GM18867 (cell line): ENCODE results near the gene EVX1.

Experiments
- ATAC-seq: cut with Tn5 transposase; IDR thresholded peaks from one replicate; pipeline ENCODE4 v1.9.1; 2021; ENCODE audit warnings: mild to moderate bottlenecking, moderate library complexity; ENCODE audit not compliant: unreplicated experiment

EVX1 gene

DNA sequence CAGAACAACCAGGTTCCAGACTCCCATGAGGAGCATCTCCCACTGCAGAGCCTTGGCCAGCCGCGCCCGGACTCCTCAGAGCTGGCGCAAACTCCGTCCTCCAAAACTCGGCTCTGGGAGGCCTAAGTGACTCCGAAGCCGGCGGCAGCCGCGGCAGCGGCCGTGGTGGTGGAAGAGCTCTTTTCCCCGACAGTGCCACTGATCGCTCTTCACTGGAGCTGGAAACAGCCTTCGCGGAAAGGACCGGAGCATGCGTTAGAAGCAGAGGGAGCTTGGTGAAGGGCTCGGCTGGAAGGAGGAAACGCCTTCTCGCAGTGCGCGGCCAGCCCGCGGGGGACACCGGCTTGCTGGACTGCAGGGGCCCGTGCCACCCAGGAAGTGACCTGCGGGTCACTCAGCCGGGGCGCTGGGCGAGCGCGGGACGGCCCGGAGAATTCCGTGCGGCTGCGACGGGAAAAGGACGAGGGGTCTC lies 37.7 kb upstream of the EVX1 start:
- ATAC-seq, result no peak

DNA sequence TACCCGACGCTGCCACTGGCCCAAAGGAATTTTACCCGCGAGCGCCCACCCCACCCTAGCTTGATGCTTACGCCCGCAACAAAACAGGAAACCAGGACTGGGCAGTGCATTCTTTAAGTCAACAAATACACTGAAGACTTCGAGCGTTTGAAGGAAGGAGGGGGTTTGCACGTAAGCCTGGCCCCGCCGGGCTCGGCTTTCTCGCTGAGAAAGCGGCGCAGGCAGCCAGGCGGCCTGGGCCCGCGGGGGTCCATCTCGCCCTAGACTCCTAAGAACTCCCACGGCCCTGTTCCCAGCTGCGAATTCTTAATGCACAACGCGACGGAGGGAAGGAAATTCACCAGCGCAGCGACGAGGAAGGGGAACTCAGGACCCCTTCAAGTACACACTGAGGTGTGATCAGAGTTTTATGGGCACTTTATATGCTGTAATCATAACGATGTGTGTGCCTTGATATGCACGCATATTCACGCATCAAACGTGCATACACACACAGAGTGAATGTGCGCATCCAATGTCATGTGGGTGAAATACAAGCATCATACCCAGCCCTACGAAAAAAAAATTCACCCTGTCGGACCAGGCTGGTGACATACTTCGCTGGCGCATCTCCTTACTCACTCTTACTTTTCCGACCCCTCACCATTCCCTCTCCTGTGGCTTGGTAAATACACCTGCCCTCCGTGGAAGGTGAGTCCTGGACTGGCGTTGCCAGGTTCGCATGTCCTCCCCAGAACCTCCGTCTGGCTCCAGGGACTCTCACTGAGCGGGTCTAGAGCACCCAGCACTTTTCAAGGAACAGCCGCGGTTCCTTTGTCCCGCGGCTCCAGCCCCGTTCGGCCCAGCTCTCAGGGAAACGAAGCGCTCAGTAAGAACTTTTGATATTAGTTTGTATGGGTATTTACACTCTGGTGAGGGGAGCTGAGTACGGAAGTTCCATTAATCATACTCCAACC lies 37.0 kb upstream of the EVX1 start:
- no peak for ATAC-seq

DNA sequence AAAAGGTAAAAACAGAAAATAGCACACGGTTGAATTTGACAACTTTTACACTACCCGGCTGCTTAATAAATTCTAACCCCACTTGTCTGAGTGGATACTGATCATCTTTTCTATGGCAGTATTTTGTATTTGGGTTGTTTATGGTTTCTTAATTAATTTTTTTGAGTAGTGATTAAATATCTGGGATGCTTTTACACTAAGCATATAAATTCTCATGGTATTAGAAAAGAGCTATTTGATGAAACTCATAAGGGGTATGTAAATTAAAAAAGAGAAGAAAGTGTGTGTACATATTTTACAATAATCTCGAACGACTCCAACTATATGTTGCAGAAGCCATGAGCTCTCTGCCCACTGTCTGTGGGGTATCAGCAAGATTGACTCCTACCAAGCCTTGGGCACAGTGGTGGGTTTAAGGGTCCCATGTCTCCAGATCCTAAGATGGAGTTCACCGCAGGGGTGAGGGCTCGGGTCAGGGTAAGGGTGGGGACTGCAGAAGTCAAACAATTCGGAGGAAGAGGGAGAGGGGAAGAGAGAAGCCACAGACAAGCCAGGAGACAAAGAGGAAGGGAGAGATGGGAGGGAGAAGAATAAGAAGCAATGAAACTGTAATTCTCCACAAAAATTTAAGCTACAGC lies 35.1 kb upstream of the EVX1 start:
- ATAC-seq, result no peak

DNA sequence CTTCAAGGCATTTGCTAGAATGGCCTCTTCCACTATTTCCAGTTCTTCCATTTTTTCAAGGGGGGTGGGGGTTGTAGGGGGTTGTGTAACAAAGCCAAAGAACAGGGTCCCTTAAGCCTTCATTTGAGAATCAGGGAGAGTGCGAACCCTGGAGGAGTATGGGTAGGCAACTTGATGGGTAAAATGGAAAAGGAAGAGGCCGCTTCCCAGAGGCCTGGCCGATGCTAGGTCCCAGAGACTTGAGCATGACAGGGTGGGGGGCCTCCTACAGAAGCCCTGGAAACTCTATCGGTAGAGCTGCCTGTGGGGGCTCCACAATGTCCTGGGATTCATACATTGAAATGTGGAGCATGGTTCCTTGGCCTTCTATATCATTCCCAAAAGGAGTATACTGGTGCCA lies 33.6 kb upstream of the EVX1 start:
- no peak for ATAC-seq

DNA sequence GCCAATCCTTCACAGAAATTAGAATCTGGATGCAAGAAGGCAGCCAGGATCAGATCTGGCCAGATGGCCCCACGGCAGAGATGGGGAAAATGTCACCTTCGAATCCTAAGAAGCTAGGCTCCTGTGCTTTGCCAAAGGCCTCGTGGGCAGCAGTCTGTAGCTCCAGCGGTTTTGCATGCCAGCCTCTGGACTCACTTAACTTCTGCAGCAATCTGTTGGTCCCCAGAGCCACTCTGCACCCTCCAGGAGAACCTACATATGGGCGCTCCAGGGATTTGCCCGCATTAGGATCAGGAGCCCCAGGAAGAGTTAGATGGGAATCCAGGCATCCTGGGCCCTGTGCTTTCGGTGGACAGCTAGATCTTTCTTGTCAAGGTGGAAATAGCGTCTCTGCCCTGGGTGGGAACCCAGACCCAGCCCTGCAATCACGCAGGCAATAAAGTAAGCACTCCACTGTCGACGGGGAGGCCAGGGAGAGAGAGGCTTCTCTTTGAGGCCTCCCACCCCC lies 32.6 kb upstream of the EVX1 start:
- no peak for ATAC-seq

DNA sequence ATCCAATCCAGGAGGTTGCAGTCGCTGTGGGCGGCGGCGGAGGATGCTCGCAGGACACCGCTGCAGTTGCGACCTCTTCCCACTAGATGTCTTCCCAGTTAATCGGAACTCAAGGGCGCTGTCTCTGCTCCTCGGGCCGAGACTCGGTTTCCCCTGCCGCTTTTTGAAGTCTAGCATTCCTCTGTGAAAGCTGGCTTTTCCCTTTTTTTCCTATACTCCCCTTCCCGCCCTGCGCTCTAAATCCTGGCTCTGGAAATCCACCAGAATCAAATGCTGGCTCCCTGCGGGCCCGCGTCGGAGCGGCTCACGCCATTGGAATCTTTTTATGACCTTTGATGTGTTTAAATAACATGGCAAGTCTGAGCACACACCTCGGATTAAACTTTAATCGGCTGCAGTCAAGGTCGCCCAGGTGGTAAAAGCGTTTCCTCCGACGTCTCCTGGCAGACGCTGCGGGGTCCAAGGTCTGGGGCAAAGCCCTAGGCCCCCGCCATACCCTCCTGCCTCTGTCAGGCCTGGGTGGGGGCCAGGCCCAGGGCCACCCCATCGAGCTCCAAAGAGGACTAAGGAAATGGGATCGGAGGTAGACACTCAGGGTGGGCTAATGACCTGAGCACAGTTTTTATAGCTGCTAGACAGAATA lies 32.0 kb upstream of the EVX1 start:
- no peak for ATAC-seq

DNA sequence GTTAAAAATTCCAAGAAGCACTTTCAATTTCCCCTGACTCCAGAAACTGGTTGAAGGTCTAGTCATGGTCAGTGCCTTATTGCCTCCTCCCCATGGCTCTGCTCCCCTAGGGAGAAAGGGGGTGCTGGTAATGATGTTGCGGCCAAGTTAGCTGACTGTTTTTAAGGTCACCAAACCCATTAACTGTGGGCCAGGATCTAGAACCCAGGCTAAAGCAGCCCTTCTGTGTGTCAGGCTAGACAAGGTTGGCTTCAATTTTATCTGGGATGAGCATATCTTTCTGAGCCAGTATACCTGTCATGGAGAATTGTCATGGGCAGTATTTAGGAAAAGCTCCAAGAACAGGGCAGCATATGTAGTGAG lies 31.5 kb upstream of the EVX1 start:
- no peak for ATAC-seq

DNA sequence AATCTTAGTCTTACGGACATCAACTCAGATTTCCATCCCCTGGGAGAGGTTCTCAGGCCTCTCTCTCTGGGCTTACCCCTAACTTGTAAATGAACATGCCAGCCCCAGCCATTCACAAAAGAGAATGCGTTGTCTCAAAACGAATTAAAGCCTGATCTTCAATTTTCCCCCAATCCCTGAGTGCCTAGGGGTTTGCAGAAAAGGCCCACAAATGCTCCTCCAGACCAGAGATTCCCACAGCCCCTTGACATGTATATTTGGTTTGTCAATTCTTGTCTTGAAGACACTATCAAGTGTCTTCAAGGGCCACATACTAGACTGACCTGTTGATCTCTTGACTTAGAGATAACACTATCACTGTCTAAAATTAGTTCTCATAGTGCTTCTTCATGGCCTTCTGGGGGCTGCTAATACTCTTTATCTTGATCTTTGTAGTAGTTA lies 30.8 kb upstream of the EVX1 start:
- no peak for ATAC-seq

DNA sequence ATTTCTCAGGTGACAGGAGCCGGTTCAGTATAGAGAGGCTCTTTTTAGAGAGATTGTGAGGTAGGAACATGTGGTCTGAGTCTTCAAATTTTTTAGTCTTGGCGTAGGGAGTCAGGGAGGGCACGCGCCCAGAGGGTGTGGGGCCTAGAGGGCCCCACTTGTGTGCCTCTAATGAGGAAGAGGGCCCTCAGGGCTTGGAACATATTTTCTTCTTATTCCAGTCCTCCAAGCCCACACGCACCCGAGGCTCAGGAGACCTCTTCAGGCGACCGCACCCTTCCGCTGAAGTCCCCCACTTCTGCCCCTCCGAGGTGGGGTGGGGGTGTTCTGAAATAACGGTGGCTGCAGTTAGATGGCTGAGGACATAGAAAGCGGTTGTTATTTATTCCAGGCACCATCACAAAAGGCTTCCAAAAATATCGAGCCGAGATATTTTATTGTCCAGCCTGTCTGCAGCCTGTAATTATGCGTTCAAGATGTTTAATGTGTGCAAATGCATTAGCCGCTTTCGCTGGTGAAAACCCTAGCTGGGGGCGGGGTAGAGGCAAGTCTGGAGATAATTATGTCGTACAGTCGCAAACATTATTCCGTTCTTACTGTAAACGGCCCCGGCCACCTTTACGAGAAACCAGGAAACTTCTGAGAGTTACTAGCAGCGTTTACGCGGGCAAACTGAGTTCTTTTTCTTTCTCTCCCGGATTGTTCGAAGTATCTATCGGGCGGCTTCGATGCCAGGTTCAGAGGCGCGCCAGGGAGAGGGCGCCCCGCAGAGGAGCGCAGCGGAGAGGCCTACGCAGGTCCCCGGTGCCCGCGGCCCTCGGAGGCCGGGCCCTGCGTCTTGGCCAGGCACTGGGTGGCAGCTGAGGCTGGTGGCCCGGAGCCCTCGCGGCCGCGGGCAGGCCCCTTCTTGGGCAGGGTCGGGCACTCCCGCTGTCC lies 29.8 kb upstream of the EVX1 start:
- ATAC-seq, result no peak

DNA sequence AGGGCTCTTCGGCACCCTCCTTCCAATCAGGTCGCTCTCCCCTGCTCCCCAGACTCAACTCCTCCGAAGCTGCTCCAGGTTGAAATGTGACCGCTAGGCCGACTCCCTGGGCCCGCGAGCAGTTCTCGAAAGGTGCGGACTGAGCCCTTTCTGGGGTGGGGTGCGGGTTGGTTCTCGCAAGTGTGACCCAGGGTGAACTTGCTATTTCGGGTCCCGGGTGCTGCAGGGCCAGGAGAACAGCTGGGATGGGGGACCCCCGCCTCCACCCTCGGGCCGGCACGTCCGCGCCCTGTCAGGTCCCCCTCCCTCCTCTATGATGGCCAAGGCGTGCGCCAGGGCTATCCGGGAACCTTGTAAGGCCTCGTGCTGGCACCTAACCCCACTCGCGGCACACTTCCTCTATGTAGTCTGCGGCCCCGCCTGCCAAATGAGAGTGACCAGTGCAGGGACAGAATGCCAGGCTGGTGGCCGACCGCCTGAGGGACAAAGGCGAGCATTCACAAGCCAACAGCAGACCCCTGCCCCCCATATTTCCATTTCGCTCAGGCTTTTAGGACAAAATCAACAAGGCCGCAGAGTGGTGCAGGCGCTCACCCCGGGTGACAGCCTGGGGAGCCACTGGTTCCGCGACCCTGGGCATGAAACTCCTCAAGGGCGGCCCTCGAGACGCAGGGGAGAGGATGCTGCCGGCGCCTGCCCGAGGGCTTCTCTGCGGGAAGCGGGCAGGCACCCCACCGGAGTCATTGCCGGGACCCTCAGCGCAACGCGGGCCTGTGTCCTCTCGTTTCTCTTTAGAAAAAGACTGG lies 29.0 kb upstream of the EVX1 start:
- ATAC-seq, result no peak

DNA sequence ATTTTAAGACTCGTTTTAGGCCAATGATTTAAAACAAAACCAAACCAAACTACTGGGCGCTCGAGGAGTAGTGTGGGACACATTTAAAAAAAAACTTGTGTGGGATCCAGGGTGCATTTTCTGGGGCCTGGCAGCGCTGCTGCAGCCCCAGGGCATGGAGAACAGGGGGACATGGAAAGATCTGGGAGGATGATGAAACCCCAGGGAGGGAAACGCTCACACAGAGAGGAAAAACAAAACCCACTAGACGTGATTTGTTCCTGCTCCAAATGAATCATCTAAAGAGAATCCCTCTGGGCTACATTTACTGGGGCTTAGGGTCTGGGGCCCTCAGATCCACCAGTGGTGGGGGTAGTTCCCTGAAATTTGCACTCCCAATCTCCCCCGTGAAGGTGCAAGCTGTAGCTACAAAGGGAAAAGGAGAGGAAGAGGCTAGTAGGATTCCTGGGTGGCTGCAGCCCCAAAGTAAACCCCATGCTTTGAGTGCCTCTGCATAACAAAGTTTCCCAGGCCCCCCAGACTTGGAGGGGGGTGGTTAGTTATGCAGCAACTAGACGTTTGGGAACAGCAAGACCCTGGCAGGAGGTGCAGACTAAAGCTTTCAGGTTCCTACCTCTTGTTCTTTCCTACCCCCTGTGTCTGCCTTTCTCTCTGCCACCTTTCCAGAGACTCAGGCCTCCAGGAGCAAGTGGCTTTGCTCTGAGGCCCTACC lies 28.2 kb upstream of the EVX1 start:
- no peak for ATAC-seq

DNA sequence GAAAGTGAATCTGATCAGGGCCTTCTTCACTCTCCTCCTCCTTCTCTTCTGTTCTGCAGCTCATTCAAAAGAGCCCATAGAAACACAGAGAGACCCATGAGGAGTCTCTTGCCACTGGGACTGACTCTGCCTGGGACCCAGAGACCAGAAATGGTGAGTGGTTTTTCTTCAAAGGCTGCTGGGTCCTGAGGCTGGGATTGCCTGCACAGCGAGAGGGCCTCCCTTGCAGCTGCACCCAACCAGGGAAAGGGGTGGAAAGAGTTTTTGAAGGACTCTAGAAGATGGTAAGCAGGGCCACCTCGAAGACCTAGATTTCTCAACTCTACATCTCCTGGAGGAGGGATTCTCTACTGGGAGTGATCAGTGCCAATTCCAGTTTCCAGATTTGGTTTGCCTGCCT lies 27.2 kb upstream of the EVX1 start:
- no peak for ATAC-seq

DNA sequence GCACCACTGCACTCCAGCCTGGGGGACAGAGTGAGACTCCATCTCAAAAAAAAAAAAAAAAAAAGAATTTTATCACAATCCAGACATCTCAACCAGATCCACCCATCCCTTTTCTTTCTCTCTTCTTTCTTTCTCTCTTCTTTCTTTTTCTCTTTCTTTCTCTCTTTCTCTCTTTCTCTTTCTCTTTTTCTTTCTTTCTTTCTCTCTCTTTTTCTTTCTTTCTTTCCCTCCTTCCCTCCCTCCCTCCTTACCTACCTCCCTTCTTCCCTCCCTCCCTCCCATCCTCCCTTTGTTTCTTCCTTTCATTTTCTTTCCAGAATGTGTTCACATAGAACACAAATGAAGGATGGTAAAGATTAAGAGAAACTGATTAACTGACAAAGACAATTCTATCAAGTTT lies 24.7 kb upstream of the EVX1 start:
- no peak for ATAC-seq

DNA sequence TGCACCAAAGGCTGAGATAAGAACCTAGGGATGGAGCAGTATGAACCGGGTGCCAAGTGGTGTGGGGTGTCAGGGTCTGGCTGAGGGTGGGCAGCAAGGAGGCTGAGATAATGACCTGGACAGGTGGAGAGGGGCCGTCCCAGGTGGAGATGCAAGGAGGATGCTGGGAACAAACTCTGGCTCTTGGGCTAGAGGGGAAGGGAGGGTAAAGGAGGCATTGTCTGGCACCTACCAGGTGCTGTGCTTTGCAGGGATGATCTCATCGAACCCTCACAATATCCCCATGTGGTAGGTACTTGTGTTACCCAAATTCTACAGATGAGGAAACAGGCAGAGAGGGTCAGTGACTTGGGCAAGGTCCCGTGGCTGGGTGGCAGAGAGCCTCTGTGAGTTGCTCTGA lies 22.8 kb upstream of the EVX1 start:
- ATAC-seq, result no peak

DNA sequence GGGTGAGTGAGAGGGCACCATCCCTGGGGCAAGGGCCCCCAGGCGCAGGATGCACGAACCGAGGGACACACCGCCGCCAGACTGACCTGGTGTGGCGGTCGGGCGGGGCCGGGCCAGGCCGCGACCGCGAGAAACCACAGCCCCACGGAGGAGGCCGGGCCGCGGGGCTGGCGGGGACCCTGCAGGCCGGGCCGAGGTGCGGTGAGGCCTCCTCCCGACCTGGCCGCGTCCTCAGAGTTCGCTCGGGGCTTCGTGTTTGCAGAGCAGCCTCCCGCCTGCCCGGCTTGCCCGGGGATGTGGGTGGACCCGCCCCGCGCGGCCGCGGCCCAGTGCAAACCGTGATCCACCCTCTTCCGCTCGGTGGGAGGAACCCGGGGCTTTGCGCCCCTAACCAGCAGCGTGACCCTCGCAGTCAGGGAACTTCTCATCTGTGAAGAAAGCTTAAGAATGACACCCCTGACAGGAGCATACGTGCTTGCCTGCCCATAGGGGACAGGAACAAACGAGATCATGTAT lies 22.1 kb upstream of the EVX1 start:
- ATAC-seq, result no peak

DNA sequence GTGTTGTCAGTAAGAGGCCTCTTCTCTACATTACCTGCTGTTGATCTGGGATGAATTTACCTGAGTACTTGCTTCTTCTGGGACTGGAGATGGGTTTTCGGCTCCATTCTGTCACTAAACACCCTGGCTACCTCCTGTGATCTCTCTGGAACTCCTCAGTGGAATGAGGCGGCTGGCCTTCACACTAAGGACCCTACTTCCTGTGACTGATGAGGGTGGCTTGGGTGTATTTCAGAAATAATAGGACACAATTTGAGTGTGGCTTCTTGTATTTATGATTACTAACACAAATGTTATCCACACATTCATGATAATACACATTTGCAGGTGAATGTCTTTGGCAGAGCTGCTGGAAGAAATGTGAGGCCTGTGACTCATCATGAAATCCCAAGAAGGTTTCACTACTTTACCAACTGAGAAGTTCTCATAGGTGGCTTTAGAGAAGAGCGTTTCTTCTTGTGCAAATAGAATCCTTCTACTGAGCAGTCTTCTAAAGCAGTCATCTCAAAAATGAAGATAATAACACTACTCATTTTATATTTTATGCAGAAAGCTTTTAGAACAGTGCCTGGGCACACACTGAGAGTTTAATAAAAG lies 21.3 kb upstream of the EVX1 start:
- peak; percentile 70 for ATAC-seq

DNA sequence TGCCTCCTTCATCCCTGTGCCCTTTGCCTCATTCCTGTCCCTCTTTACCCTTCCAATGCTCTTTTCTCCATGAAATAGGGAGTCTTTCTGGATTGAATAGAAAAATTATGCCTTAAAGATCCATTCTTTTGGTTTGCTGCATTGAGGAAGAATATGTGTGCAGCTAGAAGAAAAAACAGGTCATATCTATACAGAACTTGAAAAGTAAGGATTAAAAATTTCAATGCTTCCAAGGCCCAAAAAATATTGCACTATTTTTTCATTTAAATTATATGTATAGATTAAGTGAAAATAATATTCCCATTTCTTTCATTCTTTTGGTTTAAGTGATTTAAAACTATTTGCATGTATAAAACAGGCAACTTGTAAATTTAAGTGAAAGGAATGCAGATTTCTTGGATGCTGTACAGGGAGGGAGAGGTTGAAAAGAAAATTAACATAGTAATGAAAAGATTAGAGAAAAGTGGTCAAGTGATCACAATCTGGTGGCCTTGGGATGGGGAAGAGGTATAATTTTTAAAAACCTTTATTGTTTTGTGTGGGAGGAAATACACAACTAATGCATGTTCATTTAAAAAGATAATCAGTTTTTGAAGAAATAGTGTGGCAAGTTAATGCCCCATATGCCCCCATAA lies 18.5 kb upstream of the EVX1 start:
- no peak for ATAC-seq
